ENCODE results near the gene AOPEP.

AOPEP gene

GRCh38 chr9:94879230-94879629 lies 152.7 kb downstream of the AOPEP start:
- intact Hi-C loops (cut with DNase I; ENCODE audit: low total_unique reads), result no loop called here
- no peaks in the 10 kb centered on the region for H3K9me3 ChIP-seq
- no peak overlapping the region for H3K27ac ChIP-seq
- TF ChIP-seq CTCF (IDR thresholded peaks at IDR 0.05), result no peak
- no peaks in the 10 kb centered on the region for H3K36me3 ChIP-seq
- H3K27me3 ChIP-seq, result no peaks in the 10 kb centered on the region
- H3K4me3 ChIP-seq, result no peak overlapping the region
- peaks cover 0 to 68% (median 14%) of the 10 kb centered on the region in 4 donors for H3K4me1 ChIP-seq
- DNase-seq, result no peak

- DNase-seq, result no peak
Measured at GRCh38 chr9:94881023-94881422, 154.5 kb downstream of the AOPEP start.

GRCh38 chr9:94881454-94881853 lies 155.0 kb downstream of the AOPEP start:
- TF ChIP-seq CTCF (IDR thresholded peaks at IDR 0.05), result no peak
- intact Hi-C loops (cut with DNase I; ENCODE audit: low total_unique reads), result loop anchor here (10.0 kb wide), 1 partner anchor 63 kb away; no protein-coding TSS in a partner anchor
- H3K27ac ChIP-seq, result peak overlapping the region in 1 of 2 donors; percentile 41
- H3K9me3 ChIP-seq, result no peaks in the 10 kb centered on the region
- H3K36me3 ChIP-seq, result no peaks in the 10 kb centered on the region
- DNase-seq, result no peak
- no peak overlapping the region for H3K4me3 ChIP-seq
- H3K27me3 ChIP-seq, result no peaks in the 10 kb centered on the region
- peaks cover 0 to 67% (median 17%) of the 10 kb centered on the region in 4 donors for H3K4me1 ChIP-seq

More at GRCh38 chr9:94881023-94881422, 154.5 kb downstream of the AOPEP start:
- no peak for TF ChIP-seq CTCF (IDR thresholded peaks at IDR 0.05)
- Histone ChIP-seq H3K27ac (peak overlapping the region in 1 of 2 donors; percentile 41), H3K36me3 (no peaks in the 10 kb centered on the region), H3K4me3 (no peak overlapping the region), H3K4me1 (peaks cover 0 to 65% (median 17%) of the 10 kb centered on the region in 4 donors), H3K9me3 (no peaks in the 10 kb centered on the region), H3K27me3 (no peaks in the 10 kb centered on the region)
- intact Hi-C loops (cut with DNase I; ENCODE audit: low total_unique reads), result loop anchor here (10.0 kb wide), 1 partner anchor 64 kb away; no protein-coding TSS in a partner anchor

GRCh38 chr9:94881940-94882339 lies 155.4 kb downstream of the AOPEP start:
- no peaks in the 10 kb centered on the region for H3K9me3 ChIP-seq
- no peaks in the 10 kb centered on the region for H3K27me3 ChIP-seq
- TF ChIP-seq CTCF (IDR thresholded peaks at IDR 0.05), result no peak
- H3K27ac ChIP-seq, result peak overlapping the region in 1 of 2 donors; percentile 41
- intact Hi-C loops (cut with DNase I; ENCODE audit: low total_unique reads), result loop anchor here (10.0 kb wide), 1 partner anchor 63 kb away; no protein-coding TSS in a partner anchor
- no peak for DNase-seq
- H3K4me1 ChIP-seq, result peaks cover 0 to 63% (median 17%) of the 10 kb centered on the region in 4 donors
- H3K36me3 ChIP-seq, result no peaks in the 10 kb centered on the region
- no peak overlapping the region for H3K4me3 ChIP-seq

GRCh38 chr9:94882966-94883641 lies 156.6 kb downstream of the AOPEP start:
- Histone ChIP-seq H3K27me3 (no peaks in the 10 kb centered on the region), H3K27ac (no peak overlapping the region), H3K36me3 (no peaks in the 10 kb centered on the region), H3K9me3 (no peaks in the 10 kb centered on the region), H3K4me3 (no peak overlapping the region), H3K4me1 (peaks cover 0 to 51% (median 16%) of the 10 kb centered on the region in 4 donors)
- intact Hi-C loops (cut with DNase I; ENCODE audit: low total_unique reads), result loop anchor here (10.0 kb wide), 1 partner anchor 62 kb away; no protein-coding TSS in a partner anchor
- DNase-seq, result no peak
- no peak for TF ChIP-seq CTCF (IDR thresholded peaks at IDR 0.05)

Data from tibial artery (tissue), 4 donors.